ENCODE data around the gene ERMN. TPM values are rescaled to one million over a fixed set of nuclear protein-coding genes. Genes with fewer than 3 reads are reported as not detected.
"Not testable (repeated sequence)": the region's sequence is repeated elsewhere in the genome, so short reads cannot be mapped to it uniquely, and the experiment has no call there.

ERMN gene
- total RNA-seq, 1 donor from 2014 or later, result not detected

- ATAC-seq (no peak), DNase-seq (ENCODE audit: missing footprints) (no peak)
- intact Hi-C loops (cut with DNase I), result loop anchor here (5.0 kb wide), 3 partner anchors 32 to 287 kb away; no protein-coding TSS in a partner anchor
These were observed 20.6 kb downstream of the ERMN start for GRCh38 chr2:157304811-157305722.

GRCh38 chr2:157303612-157304011 is 22.0 kb downstream of the ERMN start:
- DNase-seq (ENCODE audit: missing footprints) (no peak), ATAC-seq (no peak)
- intact Hi-C loops (cut with DNase I), result loop anchor here (5.0 kb wide), 3 partner anchors 34 to 289 kb away; no protein-coding TSS in a partner anchor

GRCh38 chr2:157302492-157303099 is 23.0 kb downstream of the ERMN start:
- ATAC-seq (peak; percentile 54), DNase-seq (ENCODE audit: missing footprints) (no peak)
- intact Hi-C loops (cut with DNase I), result loop anchor here (5.0 kb wide), 3 partner anchors 35 to 290 kb away; no protein-coding TSS in a partner anchor

GRCh38 chr2:157301307-157301706 is 24.3 kb downstream of the ERMN start:
- ATAC-seq (no peak), DNase-seq (ENCODE audit: missing footprints) (no peak)
- intact Hi-C loops (cut with DNase I), result loop anchor here (5.0 kb wide), 3 partner anchors 36 to 291 kb away; no protein-coding TSS in a partner anchor

GRCh38 chr2:157296958-157297357 is 28.7 kb downstream of the ERMN start:
- intact Hi-C loops (cut with DNase I), result no loop called here
- DNase-seq (ENCODE audit: missing footprints), result no peak
- ATAC-seq, result no peak

- intact Hi-C loops (cut with DNase I), result no loop called here
- DNase-seq (ENCODE audit: missing footprints), result no peak
- no peak for ATAC-seq
These were observed 29.1 kb downstream of the ERMN start for GRCh38 chr2:157296490-157296889.

- DNase-seq (ENCODE audit: missing footprints), result no peak
- intact Hi-C loops (cut with DNase I), result no loop called here
- no peak for ATAC-seq
These were observed 32.8 kb downstream of the ERMN start for GRCh38 chr2:157292853-157293252.

GRCh38 chr2:157291018-157291417 is 34.6 kb downstream of the ERMN start:
- intact Hi-C loops (cut with DNase I), result no loop called here
- no peak for ATAC-seq

GRCh38 chr2:157290525-157290924 is 35.1 kb downstream of the ERMN start:
- ATAC-seq, result no peak
- intact Hi-C loops (cut with DNase I), result no loop called here

More at GRCh38 chr2:157291018-157291417, 34.6 kb downstream of the ERMN start:
- DNase-seq (ENCODE audit: missing footprints), result no peak

GRCh38 chr2:157287160-157287559 is 38.5 kb downstream of the ERMN start:
- intact Hi-C loops (cut with DNase I), result no loop called here
- ATAC-seq (no peak), DNase-seq (ENCODE audit: missing footprints) (no peak)

More at GRCh38 chr2:157290525-157290924, 35.1 kb downstream of the ERMN start:
- DNase-seq (ENCODE audit: missing footprints), result no peak

GRCh38 chr2:157283468-157283867 is 42.2 kb downstream of the ERMN start:
- DNase-seq (ENCODE audit: missing footprints), result no peak

GRCh38 chr2:157281316-157281715 is 44.3 kb downstream of the ERMN start:
- ATAC-seq (no peak), DNase-seq (ENCODE audit: missing footprints) (no peak)
- intact Hi-C loops (cut with DNase I), result no loop called here

More at GRCh38 chr2:157283468-157283867, 42.2 kb downstream of the ERMN start:
- no peak for ATAC-seq
- intact Hi-C loops (cut with DNase I), result no loop called here

- ATAC-seq; intact Hi-C loops (cut with DNase I); DNase-seq (ENCODE audit: missing footprints): not testable (repeated sequence)
These were observed 46.3 kb downstream of the ERMN start for GRCh38 chr2:157279311-157279710.

GRCh38 chr2:157271590-157272203 is 53.9 kb downstream of the ERMN start:
- DNase-seq (ENCODE audit: missing footprints), result no peak
- intact Hi-C loops (cut with DNase I), result no loop called here
- no peak for ATAC-seq

- DNase-seq (ENCODE audit: missing footprints) (no peak), ATAC-seq (no peak)
- intact Hi-C loops (cut with DNase I), result no loop called here
These were observed 55.7 kb downstream of the ERMN start for GRCh38 chr2:157269922-157270321.

GRCh38 chr2:157269060-157269459 is 56.6 kb downstream of the ERMN start:
- DNase-seq (ENCODE audit: missing footprints) (no peak), ATAC-seq (no peak)
- intact Hi-C loops (cut with DNase I), result no loop called here
